Measurements from ENCODE around the gene WDR12.
A peak's percentile ranks its signal among the peaks of the same experiment; 100 is the strongest.

DNA sequence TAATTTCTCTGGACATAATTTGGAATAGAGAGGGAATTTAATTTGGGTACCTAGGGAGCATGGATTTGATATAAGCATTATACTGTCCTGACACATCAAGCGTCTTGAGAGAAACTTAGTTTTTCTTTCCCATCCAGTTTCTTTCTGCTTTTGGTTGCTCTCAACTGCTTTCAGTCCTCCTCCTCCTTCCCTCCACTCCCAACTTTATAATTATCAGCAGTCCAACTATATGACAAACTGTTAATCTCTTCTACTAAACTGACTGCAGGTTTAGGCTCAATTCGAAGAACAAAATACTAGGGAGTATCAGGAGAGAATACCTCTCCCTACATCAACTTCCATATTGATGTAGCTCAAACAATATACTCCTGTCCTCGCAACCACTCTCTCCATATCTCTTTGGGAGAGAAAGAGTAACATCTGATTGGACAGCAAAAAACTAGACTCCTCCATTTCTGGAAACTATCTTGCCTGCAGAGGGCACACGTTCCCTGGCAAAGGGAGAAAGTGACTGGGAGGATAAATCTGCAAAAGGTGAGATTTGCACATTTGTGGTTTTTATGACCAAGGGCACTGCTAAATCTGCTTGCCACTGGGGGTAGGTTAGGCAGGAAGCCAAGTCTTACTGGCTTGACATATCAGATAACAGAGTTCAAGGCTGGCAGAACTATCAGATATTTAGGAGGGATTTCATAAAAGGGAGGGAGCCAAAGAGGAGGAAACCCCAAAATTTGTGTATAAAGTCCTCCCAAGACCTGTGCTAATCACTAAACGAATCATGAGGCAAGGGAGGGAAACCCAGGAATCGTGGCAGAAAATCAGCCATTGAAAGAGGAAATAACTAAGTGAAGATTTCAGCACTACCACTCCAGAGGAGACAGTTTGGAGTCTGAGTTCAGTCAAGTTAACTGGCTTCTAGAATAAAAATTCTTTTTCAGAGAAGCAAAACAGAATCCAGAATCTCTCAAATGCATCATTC is 79.9 kb downstream of the WDR12 start:
- TF ChIP-seq, protein P1, sequence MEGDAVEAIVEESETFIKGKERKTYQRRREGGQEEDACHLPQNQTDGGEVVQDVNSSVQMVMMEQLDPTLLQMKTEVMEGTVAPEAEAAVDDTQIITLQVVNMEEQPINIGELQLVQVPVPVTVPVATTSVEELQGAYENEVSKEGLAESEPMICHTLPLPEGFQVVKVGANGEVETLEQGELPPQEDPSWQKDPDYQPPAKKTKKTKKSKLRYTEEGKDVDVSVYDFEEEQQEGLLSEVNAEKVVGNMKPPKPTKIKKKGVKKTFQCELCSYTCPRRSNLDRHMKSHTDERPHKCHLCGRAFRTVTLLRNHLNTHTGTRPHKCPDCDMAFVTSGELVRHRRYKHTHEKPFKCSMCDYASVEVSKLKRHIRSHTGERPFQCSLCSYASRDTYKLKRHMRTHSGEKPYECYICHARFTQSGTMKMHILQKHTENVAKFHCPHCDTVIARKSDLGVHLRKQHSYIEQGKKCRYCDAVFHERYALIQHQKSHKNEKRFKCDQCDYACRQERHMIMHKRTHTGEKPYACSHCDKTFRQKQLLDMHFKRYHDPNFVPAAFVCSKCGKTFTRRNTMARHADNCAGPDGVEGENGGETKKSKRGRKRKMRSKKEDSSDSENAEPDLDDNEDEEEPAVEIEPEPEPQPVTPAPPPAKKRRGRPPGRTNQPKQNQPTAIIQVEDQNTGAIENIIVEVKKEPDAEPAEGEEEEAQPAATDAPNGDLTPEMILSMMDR (conservative IDR thresholded peaks at IDR 0.05; ENCODE audit: low read depth, low read length), result peak; percentile 76
- TF ChIP-seq POLR2A (IDR thresholded peaks at IDR 0.05; ENCODE audit: low read depth, low read length) (no peak), NFE2L2 (IDR thresholded peaks at IDR 0.05; ENCODE audit: low read depth, low read length) (no peak), MXI1 (IDR thresholded peaks at IDR 0.05; ENCODE audit: borderline replicate concordance, low read depth, low read length) (no peak)
- TF ChIP-seq, protein P2, sequence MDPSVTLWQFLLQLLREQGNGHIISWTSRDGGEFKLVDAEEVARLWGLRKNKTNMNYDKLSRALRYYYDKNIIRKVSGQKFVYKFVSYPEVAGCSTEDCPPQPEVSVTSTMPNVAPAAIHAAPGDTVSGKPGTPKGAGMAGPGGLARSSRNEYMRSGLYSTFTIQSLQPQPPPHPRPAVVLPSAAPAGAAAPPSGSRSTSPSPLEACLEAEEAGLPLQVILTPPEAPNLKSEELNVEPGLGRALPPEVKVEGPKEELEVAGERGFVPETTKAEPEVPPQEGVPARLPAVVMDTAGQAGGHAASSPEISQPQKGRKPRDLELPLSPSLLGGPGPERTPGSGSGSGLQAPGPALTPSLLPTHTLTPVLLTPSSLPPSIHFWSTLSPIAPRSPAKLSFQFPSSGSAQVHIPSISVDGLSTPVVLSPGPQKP (IDR thresholded peaks at IDR 0.05; ENCODE audit: borderline replicate concordance, low read depth, low read length), result no peak
